ENCODE results near the gene ABLIM3. TPM values are rescaled to one million over a fixed set of nuclear protein-coding genes. Genes with fewer than 3 reads are reported as not detected.

Gene ABLIM3
- total RNA-seq, 1 donor from 2014 or later = 8.0 TPM

- TF ChIP-seq, protein P1, sequence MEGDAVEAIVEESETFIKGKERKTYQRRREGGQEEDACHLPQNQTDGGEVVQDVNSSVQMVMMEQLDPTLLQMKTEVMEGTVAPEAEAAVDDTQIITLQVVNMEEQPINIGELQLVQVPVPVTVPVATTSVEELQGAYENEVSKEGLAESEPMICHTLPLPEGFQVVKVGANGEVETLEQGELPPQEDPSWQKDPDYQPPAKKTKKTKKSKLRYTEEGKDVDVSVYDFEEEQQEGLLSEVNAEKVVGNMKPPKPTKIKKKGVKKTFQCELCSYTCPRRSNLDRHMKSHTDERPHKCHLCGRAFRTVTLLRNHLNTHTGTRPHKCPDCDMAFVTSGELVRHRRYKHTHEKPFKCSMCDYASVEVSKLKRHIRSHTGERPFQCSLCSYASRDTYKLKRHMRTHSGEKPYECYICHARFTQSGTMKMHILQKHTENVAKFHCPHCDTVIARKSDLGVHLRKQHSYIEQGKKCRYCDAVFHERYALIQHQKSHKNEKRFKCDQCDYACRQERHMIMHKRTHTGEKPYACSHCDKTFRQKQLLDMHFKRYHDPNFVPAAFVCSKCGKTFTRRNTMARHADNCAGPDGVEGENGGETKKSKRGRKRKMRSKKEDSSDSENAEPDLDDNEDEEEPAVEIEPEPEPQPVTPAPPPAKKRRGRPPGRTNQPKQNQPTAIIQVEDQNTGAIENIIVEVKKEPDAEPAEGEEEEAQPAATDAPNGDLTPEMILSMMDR (conservative IDR thresholded peaks at IDR 0.05) = no peak
- no peak for DNase-seq (ENCODE audit: extremely low spot score, unreplicated experiment)
- Mint-ChIP-seq H3K36me3 (no peaks in the 10 kb centered on the region), H3K4me3 (no peak overlapping the region), H3K9me3 (no peaks in the 10 kb centered on the region), H3K4me1 (ENCODE audit: unreplicated experiment) (no peaks in the 10 kb centered on the region), H3K27me3 (peaks cover 73% of the 10 kb centered on the region), H3K27ac (no peak overlapping the region)
Measured at GRCh38 chr5:149239917-149240316, 98.6 kb downstream of the ABLIM3 start.

DNA sequence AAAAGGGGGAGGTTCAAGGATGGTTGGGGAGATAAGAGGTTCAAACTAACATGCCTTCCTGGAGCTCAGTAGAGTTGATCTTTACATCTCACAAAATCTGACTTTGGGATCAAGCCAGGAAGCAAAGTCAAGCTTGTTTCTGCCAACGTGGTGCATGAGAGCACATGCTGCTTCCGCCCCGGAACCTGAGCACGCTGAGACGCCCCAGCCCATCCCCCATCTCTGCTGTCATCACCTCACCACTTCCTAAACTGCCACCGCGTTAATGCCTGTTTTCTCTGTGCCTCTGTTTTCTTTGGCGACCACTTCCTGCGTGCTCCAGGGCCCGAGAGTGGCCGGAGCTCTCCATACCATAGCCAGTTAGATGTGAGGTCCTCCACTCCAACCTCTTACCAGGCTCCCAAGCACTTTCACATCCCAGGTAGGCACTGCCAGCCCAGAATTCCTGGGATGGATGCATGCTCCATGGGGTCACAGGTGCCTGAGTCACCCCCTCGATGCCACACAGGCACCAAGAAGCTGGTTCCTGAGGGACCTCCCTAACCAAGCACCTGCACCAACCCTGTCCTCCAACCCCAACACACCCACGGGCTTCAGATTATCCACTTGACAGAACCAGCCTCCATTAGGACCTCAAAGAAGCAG lies 99.2 kb downstream of the ABLIM3 start:
- DNase-seq (ENCODE audit: extremely low spot score, unreplicated experiment) = no peak
- H3K27ac Mint-ChIP-seq = no peak overlapping the region
- H3K9me3 Mint-ChIP-seq = no peaks in the 10 kb centered on the region
- TF ChIP-seq, protein P1 (conservative IDR thresholded peaks at IDR 0.05) = no peak
- H3K36me3 Mint-ChIP-seq = no peaks in the 10 kb centered on the region
- peaks cover 73% of the 10 kb centered on the region for H3K27me3 Mint-ChIP-seq
- H3K4me1 Mint-ChIP-seq (ENCODE audit: unreplicated experiment) = no peaks in the 10 kb centered on the region
- H3K4me3 Mint-ChIP-seq = no peak overlapping the region

- H3K4me1 Mint-ChIP-seq (ENCODE audit: unreplicated experiment) = no peaks in the 10 kb centered on the region
Measured at GRCh38 chr5:149242339-149242738, 101.0 kb downstream of the ABLIM3 start.

DNA sequence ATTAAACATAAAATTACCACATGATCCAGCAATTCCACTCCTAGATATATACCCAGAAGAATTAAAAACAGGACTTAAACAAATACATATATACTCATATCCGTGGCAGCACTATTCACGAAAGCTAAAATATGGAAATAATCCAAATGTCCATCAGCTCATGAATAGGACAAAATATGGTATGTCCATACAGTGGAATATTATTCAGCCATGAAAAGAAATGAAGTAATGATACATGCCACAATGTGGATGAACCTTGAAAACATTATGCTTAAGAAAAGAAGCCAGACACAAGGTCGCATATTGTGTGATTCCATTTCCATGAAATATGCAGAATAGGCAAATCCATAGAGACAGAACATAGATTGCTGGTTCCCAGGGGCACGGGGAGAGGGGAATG lies 105.6 kb downstream of the ABLIM3 start:
- Mint-ChIP-seq H3K27ac (no peak overlapping the region), H3K4me1 (ENCODE audit: unreplicated experiment) (no peaks in the 10 kb centered on the region), H3K36me3 (no peaks in the 10 kb centered on the region), H3K4me3 (no peak overlapping the region), H3K27me3 (peaks cover 71% of the 10 kb centered on the region), H3K9me3 (no peaks in the 10 kb centered on the region)
- DNase-seq (ENCODE audit: extremely low spot score, unreplicated experiment) = no peak
- TF ChIP-seq, protein P1 (conservative IDR thresholded peaks at IDR 0.05) = no peak

More at GRCh38 chr5:149242339-149242738, 101.0 kb downstream of the ABLIM3 start:
- no peak overlapping the region for H3K4me3 Mint-ChIP-seq
- DNase-seq (ENCODE audit: extremely low spot score, unreplicated experiment) = no peak
- TF ChIP-seq, protein P1 (conservative IDR thresholded peaks at IDR 0.05) = no peak
- no peaks in the 10 kb centered on the region for H3K9me3 Mint-ChIP-seq
- H3K27me3 Mint-ChIP-seq = peaks cover 72% of the 10 kb centered on the region
- no peaks in the 10 kb centered on the region for H3K36me3 Mint-ChIP-seq
- no peak overlapping the region for H3K27ac Mint-ChIP-seq

GRCh38 chr5:149247726-149248125 lies 106.4 kb downstream of the ABLIM3 start:
- H3K27me3 Mint-ChIP-seq = peaks cover 72% of the 10 kb centered on the region
- H3K4me3 Mint-ChIP-seq = no peak overlapping the region
- TF ChIP-seq, protein P1 (conservative IDR thresholded peaks at IDR 0.05) = no peak
- no peak for DNase-seq (ENCODE audit: extremely low spot score, unreplicated experiment)
- H3K4me1 Mint-ChIP-seq (ENCODE audit: unreplicated experiment) = no peaks in the 10 kb centered on the region
- H3K36me3 Mint-ChIP-seq = no peaks in the 10 kb centered on the region
- H3K27ac Mint-ChIP-seq = no peak overlapping the region
- no peaks in the 10 kb centered on the region for H3K9me3 Mint-ChIP-seq
